Measurements from ENCODE around the gene MCL1.

- no peak for TF ChIP-seq EZH2 (IDR thresholded peaks at IDR 0.05; ENCODE audit: low read depth)
- no peak for TF ChIP-seq CTCF (conservative IDR thresholded peaks at IDR 0.05)
These were observed at the start of gene MCL1 for GRCh38 chr1:150579110-150579944.
